CD14-positive monocyte (primary cell): ENCODE measurements around the gene KRTAP20-1. TPM values are rescaled to one million over a fixed set of nuclear protein-coding genes. Genes with fewer than 3 reads are reported as not detected.

ENCODE experiments used
- DNase-seq, 3 donors: peaks; one replicate each; pipeline ENCODE4 v3.0.0-alpha.2; 2011 to 2022
- H2AFZ ChIP-seq: 2 replicates; pipeline ENCODE4 v1.6.0; 2012; ENCODE audit warnings: mild to moderate bottlenecking, low read depth, low read length, inconsistent platforms; ENCODE audit not compliant: insufficient read depth, poor library complexity, severe bottlenecking
- H3K27ac ChIP-seq, 2 donors: 1 replicate in 1 of 2; 2 replicates in 1 of 2; pipeline ENCODE4 v1.5.1; 2012 to 2013; ENCODE audit warnings: low read length in 2 of 2, control low read depth in 1 of 2, inconsistent platforms in 1 of 2, low read depth in 1 of 2, mild to moderate bottlenecking in 1 of 2
- H3K27me3 ChIP-seq, 2 donors: one replicate each; pipeline versions ENCODE4 v1.6.0 to v1.6.1; 2011 to 2013; ENCODE audit warnings: low read length in 2 of 2; ENCODE audit not compliant: control insufficient read depth in 2 of 2, insufficient read depth in 2 of 2
- H3K36me3 ChIP-seq, 2 donors: replicated peaks in 1 of 2; 1 replicate in 1 of 2; 2 replicates in 1 of 2; pipeline versions ENCODE4 v1.5.1 to v1.6.1; 2012 to 2013; ENCODE audit warnings: low read length in 2 of 2, control low read depth in 1 of 2, inconsistent platforms in 1 of 2, mild to moderate bottlenecking in 1 of 2; ENCODE audit not compliant: insufficient read depth in 2 of 2, control insufficient read depth in 1 of 2
- H3K4me1 ChIP-seq, 2 donors: 1 replicate in 1 of 2; 2 replicates in 1 of 2; pipeline versions ENCODE4 v1.5.1 to v1.6.1; 2012 to 2013; ENCODE audit warnings: low read length in 2 of 2, control low read depth in 1 of 2, inconsistent platforms in 1 of 2, mild to moderate bottlenecking in 1 of 2, moderate library complexity in 1 of 2; ENCODE audit not compliant: insufficient read depth in 2 of 2, control insufficient read depth in 1 of 2
- H3K4me2 ChIP-seq: replicated peaks from 2 replicates; pipeline ENCODE3; 2012; ENCODE audit warnings: low read length, moderate library complexity, mild to moderate bottlenecking; ENCODE audit not compliant: poor library complexity, severe bottlenecking; ENCODE audit errors: extremely low read depth
- H3K4me3 ChIP-seq, 3 experiments: fragments of 200-600 bp in 1 of 3; sonication (generic) in 1 of 3; replicated peaks in 1 of 3; 1 replicate in 2 of 3; 2 replicates in 1 of 3; pipeline ENCODE4 v1.5.1; 2011 to 2013; ENCODE audit warnings: low read length in 3 of 3, mild to moderate bottlenecking in 3 of 3, control low read depth in 2 of 3, low read depth in 2 of 3, inconsistent platforms in 1 of 3, moderate library complexity in 1 of 3
- H3K79me2 ChIP-seq: 2 replicates; pipeline ENCODE4 v1.6.0; 2012; ENCODE audit warnings: mild to moderate bottlenecking, control low read depth, inconsistent platforms, low read length, moderate library complexity; ENCODE audit not compliant: insufficient read depth
- H3K9ac ChIP-seq: 2 replicates; pipeline ENCODE4 v1.6.0; 2017; ENCODE audit warnings: low read length, mild to moderate bottlenecking; ENCODE audit not compliant: insufficient read depth, poor library complexity, severe bottlenecking
- H3K9me3 ChIP-seq, 2 donors: replicated peaks in 1 of 2; 1 replicate in 1 of 2; 2 replicates in 1 of 2; pipeline versions ENCODE4 v1.5.1 to v1.6.1; 2012 to 2013; ENCODE audit warnings: low read length in 2 of 2, control low read depth in 1 of 2; ENCODE audit not compliant: control insufficient read depth in 1 of 2, insufficient read depth in 1 of 2
- H4K20me1 ChIP-seq: 2 replicates; pipeline ENCODE4 v1.6.0; 2012; ENCODE audit warnings: mild to moderate bottlenecking, low read length, control low read depth, moderate library complexity; ENCODE audit not compliant: insufficient read depth
- H3K27ac Mint-ChIP-seq, 7 donors: one replicate each; pipeline ENCODE4 v1.8.0; 2020; ENCODE audit warnings: mild to moderate bottlenecking in 7 of 7, mixed read lengths in 7 of 7, moderate library complexity in 6 of 7, inconsistent platforms in 2 of 7
- H3K27me3 Mint-ChIP-seq, 3 donors: one replicate each; pipeline ENCODE4 v1.8.0; 2021 to 2022; ENCODE audit warnings: low read depth in 3 of 3, mild to moderate bottlenecking in 3 of 3, mixed read lengths in 3 of 3, moderate library complexity in 3 of 3, inconsistent platforms in 1 of 3
- H3K36me3 Mint-ChIP-seq, 2 donors: one replicate each; pipeline ENCODE4 v1.8.0; 2020; ENCODE audit warnings: mixed read lengths in 2 of 2, inconsistent platforms in 1 of 2, mild to moderate bottlenecking in 1 of 2
- H3K4me1 Mint-ChIP-seq: one replicate; pipeline ENCODE4 v1.8.0; 2020; ENCODE audit warnings: mild to moderate bottlenecking, mixed read lengths
- H3K4me3 Mint-ChIP-seq, 2 donors: one replicate each; pipeline ENCODE4 v1.8.0; 2020; ENCODE audit warnings: mild to moderate bottlenecking in 2 of 2, mixed read lengths in 2 of 2, moderate library complexity in 1 of 2
- H3K9me3 Mint-ChIP-seq, 7 donors: one replicate each; pipeline ENCODE4 v1.8.0; 2020 to 2022; ENCODE audit warnings: mixed read lengths in 7 of 7, mild to moderate bottlenecking in 6 of 7, moderate library complexity in 6 of 7, inconsistent platforms in 2 of 7
- CTCF ChIP-seq: fragments of 200-600 bp; IDR thresholded peaks from one replicate; pipeline ENCODE4 v1.8.0; 2022; ENCODE audit warnings: antibody characterized with exemption, mild to moderate bottlenecking
- WGBS: methylation state at CpG from one replicate; pipeline ENCODE4 v1.1.5; 2013; ENCODE audit warnings: missing lambda C conversion rate; ENCODE audit not compliant: insufficient coverage; 5-methylcytosine and 5-hydroxymethylcytosine counted together
- intact Hi-C, 2 donors: fragments of 100-400 bp; cut with micrococcal nuclease; formaldehyde crosslinking; loops; one replicate each; pipeline versions ENCODE4 v1.15.0 to v1.15.1; 2023
- polyA plus RNA-seq, 3 donors: library from polyadenylated mRNA; depleted of rRNA in 1 of 3; unstranded in 2 of 3; stranded (reverse) in 1 of 3; fragments of 300-500 nt in 2 of 3; fragments of >200 nt in 1 of 3; fragmentation: Illumina TruSeq in 2 of 3; gene quantifications; 1 replicate in 2 of 3; 2 replicates in 1 of 3; pipeline ENCODE4 v1.2.3, GENCODE V29; 2012 to 2021

KRTAP20-1 gene
- polyA plus RNA-seq, 3 donors: not detected

DNA sequence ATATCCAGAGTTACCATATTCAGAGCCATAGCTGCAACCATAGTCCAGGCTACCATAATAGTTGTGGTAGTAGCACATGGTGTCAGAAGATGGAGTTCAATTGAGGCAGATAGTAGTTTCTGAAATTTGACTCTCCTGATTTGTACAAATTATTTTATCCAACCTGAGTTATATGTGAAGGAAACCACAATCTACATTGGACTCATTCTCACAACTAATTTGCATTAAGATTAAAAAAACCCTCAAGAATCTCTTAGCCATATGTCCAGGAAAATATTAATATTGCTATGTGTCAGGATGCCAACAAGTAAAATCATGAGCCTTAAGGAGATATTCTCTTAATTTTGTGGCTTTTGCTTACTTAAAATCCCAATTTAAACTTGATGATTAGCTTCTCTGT lies 25.9 kb upstream of the KRTAP20-1 start, which contains the start of gene KRTAP22-2:
Gene KRTAP22-2, minus strand, starts transcription at position 101 of the 400 bp plus-strand sequence.
- Histone ChIP-seq H4K20me1 (no peaks in the 10 kb centered on the region), H3K4me2 (no peak within 1 kb of the TSS), H3K27ac (no peak within 1 kb of the TSS), H3K4me1 (no peaks in the 10 kb centered on the region), H3K9me3 (peaks cover 0 to 4% of the 10 kb centered on the region in 2 donors), H3K4me3 (no peak within 1 kb of the TSS), H3K9ac (no peak within 1 kb of the TSS), H3K36me3 (no peaks in the 10 kb centered on the region), H3K27me3 (no peaks in the 10 kb centered on the region), H2AFZ (no peak within 1 kb of the TSS), H3K79me2 (no peaks in the 10 kb centered on the region)
- TF ChIP-seq CTCF: no peak
- Mint-ChIP-seq H3K4me3 (no peak within 1 kb of the TSS), H3K4me1 (no peaks in the 10 kb centered on the region), H3K27ac (no peak within 1 kb of the TSS), H3K36me3 (no peaks in the 10 kb centered on the region), H3K27me3 (no peaks in the 10 kb centered on the region), H3K9me3 (peaks cover 0 to 4% (median 0%) of the 10 kb centered on the region in 7 donors)
- no peak for DNase-seq
- intact Hi-C loops: no loop called here

DNA sequence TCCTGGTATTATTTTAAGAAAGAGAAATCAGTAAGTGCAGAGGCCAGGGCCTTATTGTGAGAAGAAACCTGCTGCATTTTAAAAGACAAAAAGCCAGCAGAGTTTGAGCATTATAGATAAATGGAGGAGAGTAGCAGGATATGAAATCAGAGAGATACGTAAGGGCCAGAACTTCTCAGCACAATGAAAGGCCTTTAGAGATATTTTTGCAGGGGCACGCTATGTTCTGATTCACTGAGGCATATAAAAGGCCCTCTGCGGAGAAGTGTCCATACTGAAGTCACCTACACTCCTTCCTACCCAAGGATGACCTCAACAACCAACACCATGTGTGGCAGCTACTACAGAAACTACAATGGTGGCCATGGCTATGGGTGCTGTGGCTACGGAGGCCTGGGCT lies 24.1 kb upstream of the KRTAP20-1 start, which contains the start of gene KRTAP6-3:
Gene KRTAP6-3, plus strand, starts transcription at position 301 of the 400 bp plus-strand sequence. Its CDS starts 6 bp downstream, at position 307.
- no peaks in the 10 kb centered on the region for H3K36me3 Mint-ChIP-seq
- 100% methylated on average over 2 of the region's 4 CpGs for WGBS
- Histone ChIP-seq H3K4me2 (no peak within 1 kb of the TSS), H2AFZ (no peak within 1 kb of the TSS), H4K20me1 (no peaks in the 10 kb centered on the region), H3K79me2 (no peaks in the 10 kb centered on the region), H3K4me3 (no peak within 1 kb of the TSS), H3K4me1 (no peaks in the 10 kb centered on the region), H3K36me3 (no peaks in the 10 kb centered on the region), H3K27ac (no peak within 1 kb of the TSS), H3K9ac (no peak within 1 kb of the TSS), H3K27me3 (no peaks in the 10 kb centered on the region), H3K9me3 (peaks cover 0 to 4% of the 10 kb centered on the region in 2 donors)
- H3K4me1 Mint-ChIP-seq: no peaks in the 10 kb centered on the region
- peaks cover 0 to 4% (median 2%) of the 10 kb centered on the region in 7 donors for H3K9me3 Mint-ChIP-seq
- DNase-seq: no peak
- no peak for TF ChIP-seq CTCF
- no peak within 1 kb of the TSS for H3K27ac Mint-ChIP-seq
- no peak within 1 kb of the TSS for H3K4me3 Mint-ChIP-seq
- intact Hi-C loops: no loop called here
- H3K27me3 Mint-ChIP-seq: no peaks in the 10 kb centered on the region
